Measurements from ENCODE around the gene PRPSAP1. TPM values are rescaled to one million over a fixed set of nuclear protein-coding genes. Genes with fewer than 3 reads are reported as not detected.

PRPSAP1 gene
- total RNA-seq, 1 experiment from 2014 or later: 42.6 TPM

DNA sequence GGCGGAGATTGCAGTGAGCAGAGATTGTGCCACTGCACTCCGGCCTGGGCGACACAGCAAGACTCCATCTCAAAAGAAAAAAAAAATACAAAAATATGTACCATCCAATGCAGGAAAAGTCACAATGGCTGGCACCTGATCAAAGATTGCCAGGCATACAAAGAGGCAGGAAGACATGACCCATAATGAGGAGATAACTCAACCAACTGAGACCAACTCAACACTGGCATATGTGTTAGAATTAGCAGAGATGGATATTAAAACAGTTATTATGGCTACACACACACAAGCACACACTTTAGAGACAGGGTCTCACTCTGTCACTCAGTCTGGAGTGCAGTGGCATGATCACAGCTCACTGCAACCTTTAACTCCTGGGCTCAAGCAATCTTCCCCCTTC is 56.3 kb downstream of the PRPSAP1 start:
- TF ChIP-seq, protein P1, sequence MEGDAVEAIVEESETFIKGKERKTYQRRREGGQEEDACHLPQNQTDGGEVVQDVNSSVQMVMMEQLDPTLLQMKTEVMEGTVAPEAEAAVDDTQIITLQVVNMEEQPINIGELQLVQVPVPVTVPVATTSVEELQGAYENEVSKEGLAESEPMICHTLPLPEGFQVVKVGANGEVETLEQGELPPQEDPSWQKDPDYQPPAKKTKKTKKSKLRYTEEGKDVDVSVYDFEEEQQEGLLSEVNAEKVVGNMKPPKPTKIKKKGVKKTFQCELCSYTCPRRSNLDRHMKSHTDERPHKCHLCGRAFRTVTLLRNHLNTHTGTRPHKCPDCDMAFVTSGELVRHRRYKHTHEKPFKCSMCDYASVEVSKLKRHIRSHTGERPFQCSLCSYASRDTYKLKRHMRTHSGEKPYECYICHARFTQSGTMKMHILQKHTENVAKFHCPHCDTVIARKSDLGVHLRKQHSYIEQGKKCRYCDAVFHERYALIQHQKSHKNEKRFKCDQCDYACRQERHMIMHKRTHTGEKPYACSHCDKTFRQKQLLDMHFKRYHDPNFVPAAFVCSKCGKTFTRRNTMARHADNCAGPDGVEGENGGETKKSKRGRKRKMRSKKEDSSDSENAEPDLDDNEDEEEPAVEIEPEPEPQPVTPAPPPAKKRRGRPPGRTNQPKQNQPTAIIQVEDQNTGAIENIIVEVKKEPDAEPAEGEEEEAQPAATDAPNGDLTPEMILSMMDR (IDR thresholded peaks at IDR 0.05; ENCODE audit: unreplicated experiment): no peak
- intact Hi-C loops (cut with micrococcal nuclease; ENCODE audit: unreplicated experiment): no loop called here
- DNase-seq: no peak
- CTCF ChIA-PET: no interaction called here
- no TSS peak for BruUV-seq (replicated peaks)
- H3K4me1 Mint-ChIP-seq (ENCODE audit: low read depth, unreplicated experiment): no peaks in the 10 kb centered on the region
- H3K4me3 Mint-ChIP-seq (ENCODE audit: low read depth, unreplicated experiment): no peak overlapping the region
- H3K9me3 Mint-ChIP-seq (ENCODE audit: low read depth, unreplicated experiment): no peaks in the 10 kb centered on the region
- no peaks in the 10 kb centered on the region for H3K36me3 Mint-ChIP-seq (ENCODE audit: insufficient read depth, unreplicated experiment)
- no peaks in the 10 kb centered on the region for H3K27me3 Mint-ChIP-seq (ENCODE audit: unreplicated experiment)
- no peak overlapping the region for H3K27ac Mint-ChIP-seq (ENCODE audit: unreplicated experiment)

DNA sequence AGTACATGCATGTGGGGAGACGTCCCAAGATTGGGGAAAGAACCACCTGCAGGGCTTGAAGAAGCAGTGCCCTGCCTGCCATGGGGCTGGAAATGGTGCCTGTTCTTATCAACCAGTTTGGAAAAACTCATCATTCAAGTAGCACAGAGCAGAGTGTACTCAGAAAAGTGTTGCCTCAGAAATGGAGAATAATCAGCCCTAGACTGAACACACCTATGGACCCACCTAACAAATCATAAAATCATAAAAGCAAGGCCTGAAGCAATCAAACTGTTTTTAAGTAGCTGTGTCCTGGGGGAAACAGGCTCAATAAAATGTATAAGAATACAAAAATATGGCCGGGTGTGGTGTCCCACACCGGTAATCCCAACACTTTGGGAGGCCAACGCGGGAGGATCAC is 56.8 kb downstream of the PRPSAP1 start:
- TF ChIP-seq, protein P1 (IDR thresholded peaks at IDR 0.05; ENCODE audit: unreplicated experiment): no peak
- H3K27me3 Mint-ChIP-seq (ENCODE audit: unreplicated experiment): no peaks in the 10 kb centered on the region

DNA sequence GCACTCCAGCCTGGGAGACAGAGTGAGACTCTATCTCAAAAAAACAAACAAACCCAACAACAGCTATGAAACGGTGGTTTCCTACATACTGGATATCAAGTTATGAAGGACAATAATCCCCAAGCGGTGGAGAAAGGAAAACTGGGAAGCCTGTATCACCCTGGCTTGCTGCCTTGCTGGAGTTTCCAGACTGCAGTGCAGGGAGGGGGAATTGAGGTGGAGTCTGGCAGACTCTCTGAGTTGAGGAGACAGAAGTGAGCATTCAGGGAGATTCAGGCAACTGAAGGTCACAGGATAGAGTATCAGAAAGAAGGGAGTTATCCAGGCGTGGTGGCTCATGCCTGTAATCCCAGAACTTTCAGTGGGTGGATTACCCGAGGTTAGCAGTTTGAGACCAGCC is 57.5 kb downstream of the PRPSAP1 start:
- CTCF ChIA-PET: no interaction called here
- TF ChIP-seq, protein P1 (IDR thresholded peaks at IDR 0.05; ENCODE audit: unreplicated experiment): no peak
- no peaks in the 10 kb centered on the region for H3K27me3 Mint-ChIP-seq (ENCODE audit: unreplicated experiment)
- H3K27ac Mint-ChIP-seq (ENCODE audit: unreplicated experiment): no peak overlapping the region
- no peaks in the 10 kb centered on the region for H3K9me3 Mint-ChIP-seq (ENCODE audit: low read depth, unreplicated experiment)
- no peaks in the 10 kb centered on the region for H3K4me1 Mint-ChIP-seq (ENCODE audit: low read depth, unreplicated experiment)
- no peak overlapping the region for H3K4me3 Mint-ChIP-seq (ENCODE audit: low read depth, unreplicated experiment)
- intact Hi-C loops (cut with micrococcal nuclease; ENCODE audit: unreplicated experiment): no loop called here
- no TSS peak for BruUV-seq (replicated peaks)
- DNase-seq: no peak
- no peaks in the 10 kb centered on the region for H3K36me3 Mint-ChIP-seq (ENCODE audit: insufficient read depth, unreplicated experiment)

More for the DNA sequence above, 56.8 kb downstream of the PRPSAP1 start:
- no TSS peak for BruUV-seq (replicated peaks)
- no peak overlapping the region for H3K4me3 Mint-ChIP-seq (ENCODE audit: low read depth, unreplicated experiment)
- H3K36me3 Mint-ChIP-seq (ENCODE audit: insufficient read depth, unreplicated experiment): no peaks in the 10 kb centered on the region
- CTCF ChIA-PET: no interaction called here
- H3K27ac Mint-ChIP-seq (ENCODE audit: unreplicated experiment): no peak overlapping the region
- intact Hi-C loops (cut with micrococcal nuclease; ENCODE audit: unreplicated experiment): no loop called here
- no peaks in the 10 kb centered on the region for H3K4me1 Mint-ChIP-seq (ENCODE audit: low read depth, unreplicated experiment)
- no peak for DNase-seq
- H3K9me3 Mint-ChIP-seq (ENCODE audit: low read depth, unreplicated experiment): no peaks in the 10 kb centered on the region

DNA sequence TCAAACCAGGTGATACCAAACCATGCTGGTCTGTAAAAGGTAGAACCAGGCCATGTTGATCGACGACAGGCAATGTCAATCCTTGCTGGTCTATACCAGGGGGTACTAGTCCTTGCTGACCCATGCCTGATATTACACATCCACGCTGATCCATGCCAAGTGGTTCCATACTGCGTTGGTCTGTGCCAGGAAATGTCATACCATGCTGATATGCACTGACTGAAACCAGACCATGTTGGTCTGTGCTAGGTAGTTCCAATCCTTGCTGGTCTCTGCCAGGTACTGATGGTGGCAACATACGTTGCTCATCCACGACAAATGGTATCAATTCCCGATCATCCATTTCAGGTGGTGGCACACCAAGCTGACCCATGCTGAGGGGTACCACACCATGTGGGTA is 60.6 kb downstream of the PRPSAP1 start:
- CTCF ChIA-PET: no interaction called here
- H3K27ac Mint-ChIP-seq (ENCODE audit: unreplicated experiment): no peak overlapping the region
- no peaks in the 10 kb centered on the region for H3K36me3 Mint-ChIP-seq (ENCODE audit: insufficient read depth, unreplicated experiment)

More for the DNA sequence above, 60.6 kb downstream of the PRPSAP1 start:
- intact Hi-C loops (cut with micrococcal nuclease; ENCODE audit: unreplicated experiment): no loop called here
- no TSS peak for BruUV-seq (replicated peaks)
- H3K4me1 Mint-ChIP-seq (ENCODE audit: low read depth, unreplicated experiment): no peaks in the 10 kb centered on the region
- no peaks in the 10 kb centered on the region for H3K9me3 Mint-ChIP-seq (ENCODE audit: low read depth, unreplicated experiment)
- H3K4me3 Mint-ChIP-seq (ENCODE audit: low read depth, unreplicated experiment): no peak overlapping the region
- no peak for DNase-seq
- TF ChIP-seq, protein P1 (IDR thresholded peaks at IDR 0.05; ENCODE audit: unreplicated experiment): no peak
- no peaks in the 10 kb centered on the region for H3K27me3 Mint-ChIP-seq (ENCODE audit: unreplicated experiment)
